ENCODE measurements around the gene GPI.

DNA sequence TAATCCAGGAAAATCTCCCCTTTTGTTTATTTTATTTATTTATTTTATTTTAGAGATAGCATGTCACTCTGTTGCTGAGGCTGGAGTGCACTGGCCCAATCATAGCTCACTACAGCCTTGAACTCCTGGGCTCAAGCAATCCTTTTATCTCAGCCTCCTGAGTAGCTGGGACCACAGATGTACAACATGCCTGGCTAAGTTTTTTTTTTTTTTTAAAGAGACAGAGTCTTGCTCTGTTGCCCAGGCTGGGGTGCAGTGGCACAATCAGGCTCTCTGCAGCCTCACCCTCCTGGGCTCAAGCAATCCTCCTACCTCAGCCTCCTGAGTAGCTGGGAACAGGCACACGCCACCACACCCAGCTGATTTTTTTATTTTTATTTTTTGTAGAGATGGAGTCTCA lies 32.9 kb downstream of the GPI start:
- TF ChIP-seq, protein P1, sequence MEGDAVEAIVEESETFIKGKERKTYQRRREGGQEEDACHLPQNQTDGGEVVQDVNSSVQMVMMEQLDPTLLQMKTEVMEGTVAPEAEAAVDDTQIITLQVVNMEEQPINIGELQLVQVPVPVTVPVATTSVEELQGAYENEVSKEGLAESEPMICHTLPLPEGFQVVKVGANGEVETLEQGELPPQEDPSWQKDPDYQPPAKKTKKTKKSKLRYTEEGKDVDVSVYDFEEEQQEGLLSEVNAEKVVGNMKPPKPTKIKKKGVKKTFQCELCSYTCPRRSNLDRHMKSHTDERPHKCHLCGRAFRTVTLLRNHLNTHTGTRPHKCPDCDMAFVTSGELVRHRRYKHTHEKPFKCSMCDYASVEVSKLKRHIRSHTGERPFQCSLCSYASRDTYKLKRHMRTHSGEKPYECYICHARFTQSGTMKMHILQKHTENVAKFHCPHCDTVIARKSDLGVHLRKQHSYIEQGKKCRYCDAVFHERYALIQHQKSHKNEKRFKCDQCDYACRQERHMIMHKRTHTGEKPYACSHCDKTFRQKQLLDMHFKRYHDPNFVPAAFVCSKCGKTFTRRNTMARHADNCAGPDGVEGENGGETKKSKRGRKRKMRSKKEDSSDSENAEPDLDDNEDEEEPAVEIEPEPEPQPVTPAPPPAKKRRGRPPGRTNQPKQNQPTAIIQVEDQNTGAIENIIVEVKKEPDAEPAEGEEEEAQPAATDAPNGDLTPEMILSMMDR (IDR thresholded peaks at IDR 0.05) = no peak
- TF ChIP-seq POLR2A (IDR thresholded peaks at IDR 0.05) = no peak
